Activated CD4-positive, alpha-beta T cell treated with anti-CD3 and anti-CD28 coated beads for 24 hours (primary cell): ENCODE results near the gene MBD3.

ENCODE experiments used
- DNase-seq, 2 donors: peaks; one replicate each; pipeline ENCODE4 v3.0.0-alpha.2; 2020; ENCODE audit warnings: low read depth in 2 of 2

Gene MBD3

DNA sequence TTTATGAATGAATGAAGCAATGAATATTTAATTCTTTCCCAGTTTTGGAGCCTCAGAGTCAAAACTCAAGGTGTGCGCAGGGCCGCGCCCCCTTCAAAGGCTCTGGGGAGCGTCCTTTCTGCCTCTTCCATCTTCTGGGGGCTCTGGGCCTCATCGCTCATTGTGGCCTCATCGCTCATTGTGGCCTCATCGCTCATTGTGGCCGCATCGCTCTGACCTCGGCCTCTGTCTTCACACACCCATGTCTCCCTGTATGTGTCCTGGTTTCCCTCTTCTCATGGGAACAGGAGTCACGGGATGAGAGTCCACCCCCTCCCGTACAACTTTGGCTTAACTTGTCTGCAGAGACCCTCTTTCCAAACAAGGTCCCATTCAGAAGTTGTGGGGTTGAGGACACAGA lies 21.3 kb downstream of the MBD3 start:
- DNase-seq = no peak

DNA sequence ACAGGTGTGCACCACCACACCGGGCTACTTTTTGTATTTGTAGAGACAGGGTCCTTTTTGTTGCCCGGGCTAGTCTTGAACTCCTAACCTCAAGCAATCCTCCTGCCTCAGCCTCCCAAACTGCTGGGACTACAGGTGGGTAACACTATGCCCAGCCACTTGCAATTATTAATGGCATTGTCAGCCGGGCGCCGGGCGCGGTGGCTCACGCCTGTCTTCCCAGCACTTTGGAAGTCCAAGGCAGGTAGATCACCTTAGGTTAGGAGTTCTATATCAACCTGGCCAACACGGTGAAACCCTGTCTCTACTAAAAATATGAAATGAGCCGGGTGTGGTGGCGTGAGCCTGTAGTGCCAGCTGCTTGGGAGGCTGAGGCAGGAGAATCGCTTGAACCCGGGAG lies 21.8 kb downstream of the MBD3 start:
- no peak for DNase-seq

- DNase-seq = no peak
Measured at GRCh38 chr19:1569997-1570396, 22.7 kb downstream of the MBD3 start.

DNA sequence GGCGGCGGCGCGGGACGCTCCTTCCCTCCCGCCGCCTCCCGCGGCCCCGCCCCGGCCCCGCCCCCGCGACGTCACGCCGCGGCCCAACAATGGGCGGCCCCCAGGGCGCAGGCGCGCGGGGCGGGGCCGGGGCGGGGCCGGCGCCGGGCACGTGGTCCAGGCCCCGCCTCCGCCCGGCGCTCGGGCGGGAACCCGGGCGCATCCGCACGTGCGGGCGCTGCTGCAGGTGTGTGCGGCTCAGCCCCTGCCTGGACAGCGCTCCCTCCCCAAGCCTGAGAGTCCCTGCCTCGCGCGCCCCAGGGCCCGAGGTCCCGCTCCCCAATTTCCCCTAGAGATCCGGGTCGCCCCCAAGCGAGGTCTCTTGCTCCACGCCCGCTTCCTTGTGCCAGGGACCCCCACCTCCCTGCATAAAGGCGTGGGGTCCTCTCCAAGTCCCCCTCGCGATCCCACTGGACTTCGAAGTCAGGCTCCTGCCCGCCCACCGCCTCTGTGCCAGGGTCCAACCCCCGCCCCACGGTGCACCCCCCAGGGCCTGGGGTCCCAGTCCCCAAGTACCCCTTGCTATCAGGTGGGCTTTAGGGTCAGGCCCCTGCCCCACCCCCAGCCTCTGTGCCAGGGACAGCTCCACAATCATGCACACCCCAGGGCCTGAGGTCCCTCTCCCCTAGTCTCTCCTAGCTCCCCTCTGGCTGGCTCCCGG lies 24.2 kb downstream of the MBD3 start, which contains the start of gene MEX3D:
TSS of gene MEX3D (minus strand) at position 6 of the 700 bp plus-strand sequence. CDS start 267 bp downstream, outside the sequence.
- peak; percentile 68 to 73 for DNase-seq

DNA sequence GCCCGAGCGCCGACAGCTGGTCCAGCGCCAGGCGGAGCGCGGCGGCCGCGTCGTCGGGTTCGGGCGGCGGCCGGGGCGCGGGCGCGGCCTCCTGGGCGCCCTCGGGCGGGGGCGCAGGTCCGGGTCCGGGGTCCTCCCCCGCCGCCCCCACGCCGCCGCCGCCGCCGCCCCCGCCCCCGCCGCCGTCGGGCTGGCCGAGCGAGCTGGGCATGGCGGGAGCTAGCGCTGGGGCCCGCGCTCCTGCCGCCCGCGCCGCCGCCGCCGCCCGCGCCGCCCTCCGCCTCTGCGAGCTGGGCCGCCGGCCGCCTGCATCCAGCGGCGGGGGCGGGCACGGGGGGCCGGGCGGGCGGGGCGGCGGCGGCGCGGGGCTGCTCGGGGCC lies 24.8 kb downstream of the MBD3 start:
- DNase-seq = no peak

DNA sequence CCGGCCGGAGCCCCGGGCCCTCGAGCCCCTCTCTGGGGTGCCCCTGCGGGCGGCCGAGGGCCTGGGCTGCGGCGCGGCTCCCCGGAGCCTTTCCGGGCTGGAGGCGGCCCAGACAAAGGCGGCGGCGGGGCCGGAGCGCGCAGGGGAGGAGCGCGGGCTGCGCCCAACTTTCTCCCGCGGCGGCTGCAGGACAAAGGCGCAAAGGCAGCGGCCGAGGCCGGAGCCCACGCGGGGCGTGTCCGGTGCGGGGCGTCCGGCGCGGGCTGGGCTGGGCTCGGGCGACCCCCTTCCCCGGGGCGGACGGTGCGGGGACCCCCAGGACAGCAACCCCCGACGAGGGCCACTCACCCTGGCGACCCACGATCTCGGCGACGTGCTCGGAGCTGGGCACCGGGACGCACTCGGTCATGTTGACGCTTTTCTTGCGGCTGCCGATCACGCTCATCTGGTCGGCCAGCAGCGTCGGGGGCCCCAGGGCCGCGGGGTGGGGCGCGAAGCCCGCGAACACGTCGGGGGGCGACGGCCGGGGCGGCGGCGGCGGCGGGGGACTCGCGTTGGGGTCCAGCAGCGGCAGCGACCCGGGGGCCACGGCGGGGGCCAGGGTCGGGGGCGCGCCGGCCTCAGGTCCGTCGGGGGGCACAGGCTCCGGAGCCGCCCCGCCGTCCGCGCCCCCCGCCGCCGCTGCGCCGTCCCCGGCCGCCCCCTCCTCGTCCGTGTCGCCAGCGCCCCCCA lies 25.4 kb downstream of the MBD3 start:
- DNase-seq = no peak

DNA sequence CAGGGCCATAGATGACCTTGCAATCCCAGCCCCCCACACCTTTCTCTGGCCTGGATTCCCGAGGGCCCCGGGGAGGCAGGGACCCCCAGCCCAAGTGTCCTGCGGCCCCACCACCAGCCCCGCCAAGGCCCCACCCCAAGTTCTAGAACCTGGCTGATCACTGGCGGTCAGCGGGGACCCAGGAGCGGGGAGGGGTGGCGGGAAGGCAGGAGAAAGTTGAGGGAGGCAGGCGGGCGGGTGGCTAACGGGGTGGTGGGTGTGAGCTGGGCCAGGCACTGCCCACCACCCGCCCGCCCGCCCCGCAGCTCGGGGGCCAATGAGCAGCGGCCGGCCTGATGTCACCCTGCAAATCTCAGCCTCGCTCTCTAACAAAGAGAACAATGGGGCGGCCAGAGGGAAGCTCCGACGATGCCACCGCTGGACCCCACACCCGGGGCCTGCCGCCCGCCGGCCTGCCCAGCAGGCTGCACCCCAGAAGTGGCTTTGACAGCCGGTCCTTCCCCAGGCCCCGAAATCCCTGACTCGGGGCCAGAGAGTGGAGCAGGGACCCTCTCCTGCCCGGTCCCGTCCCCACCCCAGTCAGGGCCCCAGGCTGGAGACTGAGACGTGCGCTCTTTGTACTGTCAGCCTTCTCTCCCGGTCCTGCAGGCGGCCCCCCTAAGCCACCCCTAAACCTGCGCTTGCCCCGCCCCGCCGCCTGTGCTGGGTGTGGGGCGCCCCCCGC lies 26.1 kb downstream of the MBD3 start:
- no peak for DNase-seq

DNA sequence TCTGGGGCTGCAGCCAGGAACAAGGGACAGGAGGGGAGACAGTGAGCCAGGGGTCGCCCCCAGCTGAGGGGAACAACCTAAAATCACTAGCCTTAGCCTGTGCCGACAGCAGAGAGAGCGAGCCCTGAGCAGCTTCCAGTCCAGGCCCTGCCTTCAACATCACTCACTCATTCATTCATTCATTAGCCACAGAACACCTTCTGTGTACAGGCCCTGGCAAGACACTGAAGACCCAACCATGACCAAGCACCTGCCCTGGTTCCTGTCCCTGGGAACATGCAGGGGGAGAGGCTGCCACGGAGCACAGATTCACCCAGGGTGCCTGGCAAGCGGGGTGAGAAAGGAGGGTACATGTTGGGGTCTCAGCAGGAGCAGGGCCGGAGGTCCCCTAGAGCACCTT lies 29.4 kb downstream of the MBD3 start:
- DNase-seq = no peak

DNA sequence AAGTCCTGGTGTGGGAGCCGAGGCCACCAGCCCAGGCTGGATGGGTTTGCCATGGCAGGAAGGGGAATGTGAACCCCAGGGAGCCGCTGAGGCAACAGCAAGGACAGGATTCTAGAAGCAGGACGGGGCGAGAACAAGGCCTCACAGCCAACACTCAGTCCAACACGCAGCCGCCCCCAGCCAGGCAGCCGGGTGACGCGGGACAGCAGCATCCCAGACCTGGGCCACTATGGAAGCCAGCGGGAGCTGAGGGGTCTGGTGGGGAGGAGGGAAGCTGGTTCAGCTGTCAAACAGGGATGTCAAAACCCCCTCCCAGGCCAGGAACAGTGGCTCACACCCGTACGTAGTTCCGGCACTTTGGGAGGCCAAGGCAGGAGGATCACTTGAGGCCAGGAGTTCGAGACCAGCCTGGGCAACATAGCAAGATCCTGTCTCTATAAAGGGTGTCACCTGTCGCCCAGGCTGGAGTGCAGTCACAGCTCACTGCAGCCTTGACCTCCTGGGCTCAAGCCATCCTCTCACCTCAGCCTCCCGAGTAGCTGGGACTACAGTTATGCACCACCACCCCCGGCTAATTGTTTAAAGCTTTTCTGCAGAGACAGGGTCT lies 31.3 kb downstream of the MBD3 start:
- DNase-seq = no peak

DNA sequence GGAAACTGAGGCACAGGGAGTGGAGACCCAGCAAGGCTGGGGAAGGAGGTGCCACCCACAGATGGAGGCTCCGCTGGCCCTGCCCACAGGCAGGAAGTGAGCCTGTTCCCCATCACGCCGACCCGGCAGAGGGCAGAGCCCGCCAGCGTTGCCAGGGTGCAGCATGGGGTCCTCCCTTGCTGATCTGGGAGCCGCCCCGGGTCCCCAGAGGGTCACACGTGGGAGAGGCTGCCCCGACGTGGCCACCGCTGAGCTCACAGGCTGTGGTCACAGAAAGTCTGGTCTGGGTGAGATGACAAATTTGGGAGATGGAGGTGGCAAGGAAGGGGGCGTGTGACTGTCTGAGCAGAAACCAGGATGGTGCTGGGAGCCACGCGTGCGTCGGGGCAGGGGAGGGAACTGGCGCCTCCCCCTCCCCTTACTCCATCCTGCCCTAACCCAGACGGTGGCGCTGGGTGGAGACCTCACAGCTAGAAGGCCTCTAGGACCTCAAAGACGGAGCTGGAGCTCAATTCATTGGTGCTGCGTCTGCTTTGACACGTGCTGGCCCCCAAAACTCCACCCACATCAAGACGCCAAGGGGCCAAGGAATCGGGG lies 32.3 kb downstream of the MBD3 start:
- DNase-seq = no peak

- no peak for DNase-seq
Measured at GRCh38 chr19:1558552-1558951, 34.1 kb downstream of the MBD3 start.

DNA sequence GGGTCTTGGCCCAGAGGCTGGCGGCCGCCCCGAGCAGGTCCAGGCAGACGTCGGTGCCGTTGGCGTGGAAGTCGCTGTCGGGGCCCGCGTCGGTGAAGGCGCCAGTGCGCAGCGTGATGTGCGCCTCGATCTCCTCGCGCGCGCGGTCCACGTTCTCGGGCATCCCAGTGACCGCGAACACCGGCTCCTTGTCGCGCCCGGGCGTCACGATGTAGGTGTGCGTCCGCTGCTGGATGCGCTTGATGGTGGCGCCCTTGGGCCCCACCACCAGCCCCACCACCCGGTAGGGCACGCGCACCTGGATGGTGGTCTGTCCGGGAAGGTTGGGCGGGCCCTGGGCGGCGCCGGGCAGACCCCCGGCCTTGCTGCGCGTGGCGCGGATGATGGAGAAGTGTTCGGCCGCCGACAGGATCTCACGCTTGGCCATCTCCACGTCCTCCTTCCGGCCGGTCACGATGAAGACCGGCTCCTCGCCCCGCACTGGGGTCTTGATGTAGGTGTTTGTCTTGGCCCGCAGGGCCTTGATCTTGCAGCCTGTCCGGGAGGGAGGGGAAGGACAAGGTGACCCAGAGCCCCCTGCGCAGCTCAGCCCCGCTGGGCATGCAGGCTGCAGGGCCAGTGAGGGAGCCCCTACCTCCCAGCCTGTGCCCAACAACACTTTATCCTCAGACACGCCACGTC lies 36.1 kb downstream of the MBD3 start:
- DNase-seq = no peak

DNA sequence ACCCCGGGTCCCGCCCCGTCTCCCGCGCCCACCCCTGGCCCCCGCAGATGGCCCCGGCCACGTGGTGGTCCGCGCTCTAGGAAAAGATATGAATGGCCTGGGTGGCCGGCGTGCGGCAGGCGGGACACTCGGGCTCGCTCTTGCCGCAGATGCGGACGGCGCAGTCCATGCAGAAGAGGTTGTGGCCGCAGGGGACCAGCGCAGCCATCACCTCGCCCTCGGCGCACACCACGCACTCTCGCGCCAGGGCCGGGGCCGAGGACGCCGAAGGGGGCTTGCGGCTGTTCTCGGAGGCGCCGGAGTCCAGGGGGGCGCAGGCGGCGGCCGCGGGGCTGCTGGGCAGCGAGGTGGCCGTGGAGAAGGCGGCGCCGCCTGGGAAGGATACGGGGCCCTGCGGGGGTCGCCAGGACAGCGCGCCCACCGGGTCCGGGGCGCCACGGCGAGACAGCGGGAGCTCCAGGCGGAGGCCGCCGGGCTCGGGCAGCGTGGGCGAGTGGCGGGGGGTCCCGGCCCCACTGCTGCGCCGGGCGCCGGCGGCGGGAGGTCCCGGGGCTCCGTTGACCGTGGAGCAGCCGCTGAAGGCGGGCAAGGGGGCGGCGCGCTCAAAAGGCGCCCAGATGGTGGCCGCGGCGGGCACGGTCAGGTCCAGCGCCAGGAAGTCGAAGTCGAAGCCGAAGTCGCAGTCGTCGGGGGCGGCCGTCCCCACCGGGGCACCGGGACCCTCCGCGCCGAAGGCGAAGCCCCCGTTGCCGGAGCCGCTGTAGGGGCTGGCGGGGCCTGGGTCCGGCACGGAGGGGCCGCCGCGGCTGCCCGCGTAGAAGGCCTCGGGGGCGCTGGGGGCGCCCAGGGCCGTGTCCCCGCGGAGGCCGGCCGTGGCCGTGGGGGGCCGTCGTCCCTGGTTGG lies 36.9 kb downstream of the MBD3 start:
- no peak for DNase-seq

GRCh38 chr19:1554968-1555367 lies 37.7 kb downstream of the MBD3 start:
- no peak for DNase-seq

GRCh38 chr19:1553415-1553814 lies 39.2 kb downstream of the MBD3 start:
- DNase-seq = no peak

- DNase-seq = no peak
Measured at GRCh38 chr19:1551068-1552040, 41.3 kb downstream of the MBD3 start.

DNA sequence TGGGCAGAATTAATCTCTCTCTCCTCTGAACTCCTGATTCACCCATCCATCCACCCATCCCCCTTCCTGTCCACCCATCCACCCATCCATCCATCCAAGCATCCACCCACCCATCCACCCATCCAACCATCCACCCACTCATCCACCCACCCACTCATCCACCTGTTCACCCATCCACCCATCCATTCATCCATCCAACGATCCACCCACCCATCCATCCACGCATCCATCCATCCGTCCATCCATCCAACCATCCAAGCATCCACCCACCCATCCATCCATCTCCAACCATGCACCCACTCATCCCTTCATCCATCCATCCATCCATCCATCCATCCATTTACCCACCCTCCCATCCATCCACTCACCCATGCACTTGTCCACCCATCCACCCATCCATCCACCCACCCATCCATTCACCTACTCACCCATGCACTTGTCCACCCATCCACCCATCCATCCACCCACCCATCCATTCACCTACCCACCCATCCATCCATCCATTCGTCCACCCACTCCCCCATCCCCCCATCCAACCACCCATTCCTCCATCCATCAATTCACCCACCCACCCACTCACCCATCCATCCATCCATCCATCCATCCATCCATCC lies 43.2 kb downstream of the MBD3 start:
- DNase-seq = no peak

DNA sequence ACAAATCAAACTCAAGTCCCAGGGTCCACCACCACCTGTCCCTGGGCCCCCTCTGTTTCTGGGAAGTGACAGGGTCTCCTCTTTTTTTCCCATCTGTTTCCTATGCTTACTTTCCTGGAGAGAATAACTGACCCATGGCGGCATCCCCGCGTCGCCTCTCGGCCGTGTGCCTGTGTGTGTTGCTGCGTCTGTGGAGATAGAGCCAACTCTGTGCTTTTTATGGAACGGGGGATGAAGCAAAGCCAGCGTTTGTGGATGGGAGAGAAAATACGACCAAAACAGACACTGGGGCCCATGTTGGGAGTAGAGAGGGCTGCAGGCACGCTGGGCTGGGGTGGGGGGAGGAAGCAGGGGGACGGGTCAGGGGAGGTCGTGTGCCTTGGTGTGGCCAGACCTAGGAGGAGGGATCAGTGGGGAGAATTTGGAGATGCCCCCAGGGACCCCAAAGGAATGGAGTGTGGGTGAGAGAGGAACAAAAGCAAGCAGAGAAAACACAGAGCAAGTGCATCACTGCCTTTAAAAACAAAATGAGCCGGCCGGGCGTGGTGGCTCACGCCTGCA lies 52.2 kb downstream of the MBD3 start:
- DNase-seq = no peak
